ENCODE results near the gene CAMK2N1.

The CAMK2N1 gene

GRCh38 chr1:20443703-20444586, 42.1 kb downstream of the CAMK2N1 start:
- no peak for DNase-seq

DNA sequence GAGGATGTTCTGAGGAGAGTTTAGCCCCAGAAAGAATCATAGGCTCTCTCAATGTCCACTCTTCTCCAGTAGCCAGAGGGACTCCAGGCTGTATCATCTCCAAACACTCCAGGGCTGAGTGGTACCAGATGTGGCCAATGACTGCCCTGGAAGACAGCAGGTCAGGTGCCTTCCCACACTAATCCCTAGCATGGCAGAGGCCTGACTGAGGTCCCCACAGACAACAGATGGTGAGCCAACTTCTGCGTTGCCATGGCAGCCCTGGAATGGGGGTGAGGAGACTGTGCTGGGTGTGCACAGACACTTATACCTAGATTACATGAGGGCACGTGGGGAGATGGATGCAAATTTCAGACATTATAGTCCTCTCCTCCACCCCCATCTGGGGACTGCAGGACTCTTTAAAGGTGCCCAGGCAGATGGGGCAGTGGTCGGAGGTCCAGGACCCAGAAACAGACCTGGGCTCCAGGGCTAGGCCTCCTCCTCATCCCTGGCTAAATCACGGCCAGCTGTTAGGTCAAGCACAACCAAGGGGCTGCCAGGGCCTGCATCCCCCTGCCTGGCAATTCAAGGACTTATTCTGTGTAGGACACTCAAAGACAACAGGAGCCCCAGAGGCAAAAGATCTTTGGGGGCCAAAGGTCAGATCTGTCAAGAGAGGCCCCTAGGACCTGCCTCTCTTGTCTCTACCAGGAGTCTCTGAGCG, 42.9 kb downstream of the CAMK2N1 start:
- DNase-seq: no peak

DNA sequence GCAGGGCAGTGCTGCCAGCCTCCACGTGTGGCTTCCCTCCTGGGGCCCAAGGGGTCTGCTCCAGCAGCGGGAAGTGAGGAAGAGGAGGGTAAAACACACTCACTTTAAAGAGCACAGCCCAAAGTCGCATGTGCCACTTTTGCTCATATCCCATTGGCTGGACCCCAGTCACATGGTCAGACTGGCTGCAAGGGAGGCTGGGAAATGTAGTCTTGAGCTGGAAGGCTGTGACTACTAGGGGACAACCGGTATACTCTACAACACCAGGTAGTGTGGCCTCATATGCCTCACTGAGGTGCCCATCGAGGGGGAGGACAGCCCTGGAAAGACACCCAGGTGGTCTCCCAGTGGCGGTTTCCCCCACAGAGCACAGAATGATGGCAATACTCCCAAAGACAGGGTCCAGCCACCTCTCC, 45.2 kb downstream of the CAMK2N1 start:
- DNase-seq: peak; percentile 5 to 36

DNA sequence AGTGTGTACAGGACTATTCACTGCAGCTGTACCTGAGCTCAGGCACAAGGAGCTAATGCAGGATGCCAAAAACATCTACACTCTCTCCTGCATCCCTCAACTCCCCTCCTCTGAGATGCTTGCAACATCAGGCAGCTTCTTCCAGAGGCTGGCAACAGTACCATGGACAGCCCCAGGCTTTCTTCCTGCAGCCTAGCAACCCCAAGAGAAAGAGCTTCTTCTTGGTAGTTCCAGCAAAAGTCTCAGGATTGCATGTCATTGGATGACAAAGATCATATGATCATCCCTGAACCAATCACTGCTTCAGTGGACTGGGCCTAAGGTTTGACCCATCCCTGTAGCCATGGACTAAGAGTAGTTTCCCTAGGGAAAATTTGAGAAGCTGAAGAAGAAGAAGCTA, 46.7 kb downstream of the CAMK2N1 start:
- no peak for DNase-seq

DNA sequence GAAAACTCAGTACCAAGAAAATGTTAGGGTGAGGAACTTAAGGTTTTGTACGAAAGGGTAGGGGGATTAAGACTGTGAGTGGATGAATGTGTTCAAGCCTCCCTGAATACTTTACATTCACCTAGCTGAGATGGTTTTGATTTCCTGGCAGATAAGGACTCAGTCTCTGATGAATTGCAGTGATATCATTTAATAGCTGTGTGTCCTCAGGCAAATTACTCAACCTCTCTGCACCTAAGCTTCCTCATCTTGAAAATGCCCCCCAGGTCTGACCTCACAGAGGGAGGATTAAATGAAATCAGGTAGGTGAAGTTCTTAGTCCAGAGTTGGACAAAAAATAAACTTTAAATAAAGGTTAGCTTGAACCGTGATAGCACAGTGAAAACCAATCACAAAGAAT, 48.4 kb downstream of the CAMK2N1 start:
- no peak for DNase-seq

DNA sequence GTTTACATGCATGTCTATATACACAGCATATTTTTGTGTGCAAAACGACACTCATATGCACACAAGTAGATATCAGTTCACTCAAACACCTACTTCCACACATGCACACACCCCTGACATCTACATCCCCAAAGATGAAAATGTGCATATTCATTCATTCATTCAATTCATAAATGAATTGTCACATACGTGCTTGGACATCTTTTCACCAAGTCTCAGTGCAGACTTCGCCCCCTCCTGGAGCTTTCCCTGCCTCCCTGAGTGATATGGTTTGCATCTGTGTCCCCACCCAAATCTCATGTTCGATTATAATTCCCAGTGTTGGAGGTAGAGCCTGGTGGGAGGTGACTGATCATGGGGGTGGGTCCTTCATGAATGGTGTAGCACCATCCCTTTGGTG, 53.1 kb downstream of the CAMK2N1 start:
- no peak for DNase-seq

Measured in inflammatory macrophage (primary cell).